ENCODE data around the gene CSNK2B.
"Not testable (repeated sequence)": the region's sequence is repeated elsewhere in the genome, so short reads cannot be mapped to it uniquely, and the experiment has no call there.

The CSNK2B gene

DNA sequence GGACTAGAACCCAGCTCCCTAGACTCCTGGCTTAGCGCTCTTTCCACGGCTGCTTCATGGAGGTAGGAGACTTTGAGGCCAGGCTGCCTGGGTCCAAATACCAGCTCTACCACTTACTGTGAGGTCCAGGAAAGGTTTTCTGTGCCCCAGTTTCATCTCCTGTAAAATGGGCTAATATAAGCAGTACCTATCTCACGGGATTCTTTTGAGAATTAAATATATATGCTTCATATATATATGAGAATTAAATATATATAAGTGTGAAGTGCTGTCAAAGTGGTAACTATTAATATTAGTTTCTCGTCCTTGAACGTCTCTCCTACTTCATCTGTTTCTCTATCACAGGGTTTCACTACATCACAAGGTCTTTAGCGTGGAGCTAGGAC lies 25.2 kb downstream of the CSNK2B start:
- no peak for DNase-seq

DNA sequence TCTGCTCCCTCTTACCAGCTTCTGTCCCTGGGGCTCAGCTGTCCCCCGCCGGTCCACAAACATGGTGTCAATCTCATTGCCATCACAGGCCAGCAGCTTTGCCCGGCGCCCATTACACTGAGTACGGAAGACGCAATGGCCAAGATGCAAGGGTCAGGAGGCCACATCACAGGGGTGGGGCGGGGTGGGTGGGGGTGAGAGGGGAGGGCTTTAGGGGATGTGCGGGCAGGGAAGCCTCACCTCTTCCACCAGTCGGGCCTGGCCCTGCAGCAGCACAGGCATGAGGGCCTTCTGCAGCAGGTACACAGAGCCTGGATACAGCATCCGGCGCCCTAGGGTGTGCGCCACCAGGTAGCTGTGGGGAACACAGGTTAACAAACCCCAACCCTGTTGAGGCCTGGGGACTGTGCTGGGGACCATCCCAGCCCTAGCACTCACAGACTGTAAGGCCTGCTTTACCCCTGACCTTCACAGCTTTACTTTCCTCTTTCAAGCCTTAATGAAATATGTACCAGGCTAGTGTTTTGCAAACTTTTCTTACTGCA lies 25.8 kb downstream of the CSNK2B start:
- no peak for DNase-seq

DNA sequence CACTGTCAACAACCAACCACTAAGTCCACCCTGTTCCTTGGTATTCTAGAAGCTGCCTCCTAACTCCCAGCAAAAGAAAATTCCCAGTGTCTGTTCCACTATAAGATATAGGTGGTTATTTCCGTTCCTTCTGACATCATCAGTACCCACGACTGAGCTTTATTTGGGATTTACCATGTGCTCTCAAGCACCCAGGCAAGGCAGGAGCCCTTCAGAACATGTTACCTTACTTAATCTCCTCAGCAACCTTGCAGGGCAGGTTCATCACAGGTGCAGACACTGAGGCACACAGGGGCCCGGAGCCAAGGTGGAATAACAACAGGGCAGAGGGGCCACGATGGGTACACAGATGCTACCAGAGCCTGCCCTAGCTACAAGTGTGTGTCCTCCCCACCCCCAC lies 26.5 kb downstream of the CSNK2B start:
- DNase-seq, result no peak

DNA sequence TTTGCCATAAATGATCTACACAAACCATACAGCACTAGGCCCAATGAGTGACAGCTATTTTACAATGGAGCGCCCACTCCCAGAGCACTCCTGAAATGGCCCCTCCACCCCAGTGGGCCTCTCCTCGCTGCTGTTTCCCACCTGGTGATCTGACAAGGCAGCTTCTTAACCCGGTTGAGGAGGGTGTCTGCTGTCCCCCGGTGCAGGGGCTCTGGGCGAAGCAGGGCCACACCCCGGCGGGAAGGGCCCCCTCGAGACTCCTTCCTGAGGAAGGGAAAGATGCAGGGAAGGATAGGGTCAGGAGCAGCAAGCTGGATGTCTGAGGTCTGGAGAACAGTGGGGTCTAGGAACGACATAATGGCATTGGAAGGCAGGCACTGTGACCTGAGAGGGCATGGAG lies 27.0 kb downstream of the CSNK2B start:
- no peak for DNase-seq

DNA sequence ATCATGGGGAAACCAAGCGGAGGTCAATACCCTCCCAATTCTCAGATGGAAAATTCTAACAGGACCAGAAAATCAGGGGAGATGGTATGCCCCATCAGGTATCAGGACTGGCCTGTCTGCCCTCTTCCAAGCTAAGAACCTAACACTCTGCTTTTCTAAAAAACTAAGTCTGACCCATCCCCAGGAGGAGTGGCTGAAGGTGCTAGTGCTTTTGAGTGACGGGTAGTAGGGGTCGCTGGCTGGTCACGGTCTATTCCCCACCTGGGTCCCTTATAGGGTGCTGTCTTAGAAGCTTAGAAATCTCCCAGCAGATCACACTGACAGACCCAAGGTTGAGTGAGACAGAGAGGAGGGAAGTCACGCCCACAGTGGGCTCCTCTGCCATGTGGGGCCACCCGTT lies 27.7 kb downstream of the CSNK2B start:
- DNase-seq, result no peak

DNA sequence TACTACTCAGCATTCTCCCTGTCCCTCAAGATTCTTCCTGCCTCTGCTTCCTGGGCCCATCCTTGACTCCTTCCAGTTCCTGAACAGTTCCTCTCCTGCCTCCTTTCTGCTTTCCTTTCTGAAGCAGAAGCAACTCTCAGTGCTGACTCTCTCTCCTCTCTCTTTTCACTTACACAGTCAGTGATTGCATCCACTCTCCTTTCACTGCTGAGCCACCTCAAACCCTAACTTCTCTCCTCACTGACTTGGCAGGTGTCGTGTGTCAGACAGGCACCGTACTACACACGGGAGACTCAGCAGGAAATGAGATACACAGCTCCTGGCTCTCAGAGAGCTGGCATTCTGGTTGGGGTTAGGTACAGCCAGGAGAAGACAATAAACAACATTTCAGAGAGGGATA lies 31.7 kb downstream of the CSNK2B start:
- no peak for DNase-seq

DNA sequence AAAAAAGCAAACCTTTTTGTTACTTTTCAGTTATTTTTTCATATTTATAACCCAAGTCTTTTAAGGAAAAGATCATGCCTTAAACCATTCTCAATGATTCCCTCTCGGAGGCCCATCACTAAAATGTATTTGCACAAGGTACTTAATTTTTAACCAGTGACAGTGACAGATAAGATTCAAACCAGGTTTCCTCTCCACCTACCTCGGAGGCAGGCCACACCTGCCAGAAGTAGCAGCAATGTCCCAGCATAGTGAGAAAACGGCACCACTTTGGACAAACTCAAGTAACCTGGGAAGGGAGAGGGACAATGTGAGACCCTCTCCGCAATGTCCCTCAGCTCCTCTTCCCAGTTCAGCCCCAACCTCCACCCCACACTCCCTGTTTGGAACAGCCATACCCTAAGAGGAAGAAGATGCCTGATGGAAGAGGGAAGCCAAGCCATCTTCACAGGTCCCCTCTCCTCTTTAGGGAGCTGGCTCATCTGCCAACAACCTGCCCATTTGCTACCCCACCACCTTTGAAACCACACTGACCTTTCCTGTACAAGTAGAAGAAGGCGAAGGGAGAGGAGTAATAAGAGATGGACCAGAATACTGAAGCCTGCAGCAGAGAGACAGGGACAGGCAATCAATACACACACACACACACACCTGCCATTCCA lies 35.0 kb downstream of the CSNK2B start:
- no peak for DNase-seq

DNA sequence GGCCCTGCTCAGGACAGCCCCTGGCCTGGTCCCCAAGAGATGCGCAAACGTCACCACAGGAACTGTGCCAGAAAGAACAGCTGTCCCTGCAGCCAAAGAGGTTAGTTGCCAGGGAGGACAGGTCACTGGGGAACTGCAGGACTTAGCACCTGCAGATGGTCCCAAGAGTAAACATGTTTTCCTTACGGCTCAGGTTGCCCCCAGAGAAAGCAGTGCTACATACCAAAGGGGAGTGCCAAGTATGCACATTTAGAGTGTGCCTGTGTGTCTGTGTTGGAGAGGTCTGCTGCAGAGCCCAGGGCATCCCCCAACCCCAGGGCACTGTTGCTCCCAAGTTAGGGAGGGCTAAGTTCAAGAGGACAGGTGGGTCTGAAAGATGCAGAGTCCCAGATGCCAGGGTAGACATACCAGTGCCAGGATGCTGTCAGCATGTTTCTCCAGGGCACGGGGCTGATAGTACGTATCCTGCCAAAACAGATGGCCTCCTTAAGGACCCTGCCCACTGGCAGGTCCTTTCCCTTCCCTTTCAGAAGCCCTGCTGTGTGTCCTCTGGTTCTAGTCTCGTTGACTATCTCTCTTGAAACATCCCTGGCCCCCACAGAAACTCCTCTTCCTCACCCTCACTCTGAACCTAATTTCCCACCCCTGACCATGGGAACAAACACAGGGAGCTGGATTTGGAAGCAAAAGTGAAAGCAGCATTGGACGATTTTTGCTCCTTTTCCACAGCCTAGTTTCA lies 36.0 kb downstream of the CSNK2B start:
- peak; percentile 51 for DNase-seq

DNA sequence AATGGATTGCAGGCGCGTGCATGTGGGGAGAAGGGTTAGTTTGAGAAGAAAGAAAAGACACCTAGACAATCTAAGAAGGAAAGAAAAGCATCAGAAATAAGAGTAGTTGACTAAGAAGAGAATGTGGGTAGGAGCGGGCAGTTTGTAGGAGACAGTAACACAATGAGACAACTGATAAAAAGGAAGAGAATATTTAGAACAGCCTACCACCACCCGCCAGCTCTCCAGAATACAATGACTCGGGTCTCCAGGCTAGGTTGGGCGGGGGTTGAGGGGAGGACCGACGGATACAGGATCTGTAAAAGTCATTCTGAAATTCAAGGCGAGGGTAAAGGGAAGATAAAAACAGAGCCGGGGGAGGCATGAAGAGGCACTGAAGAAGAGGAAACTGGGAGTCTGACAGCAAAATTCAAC lies 36.5 kb downstream of the CSNK2B start:
- peak; percentile 62 for DNase-seq

DNA sequence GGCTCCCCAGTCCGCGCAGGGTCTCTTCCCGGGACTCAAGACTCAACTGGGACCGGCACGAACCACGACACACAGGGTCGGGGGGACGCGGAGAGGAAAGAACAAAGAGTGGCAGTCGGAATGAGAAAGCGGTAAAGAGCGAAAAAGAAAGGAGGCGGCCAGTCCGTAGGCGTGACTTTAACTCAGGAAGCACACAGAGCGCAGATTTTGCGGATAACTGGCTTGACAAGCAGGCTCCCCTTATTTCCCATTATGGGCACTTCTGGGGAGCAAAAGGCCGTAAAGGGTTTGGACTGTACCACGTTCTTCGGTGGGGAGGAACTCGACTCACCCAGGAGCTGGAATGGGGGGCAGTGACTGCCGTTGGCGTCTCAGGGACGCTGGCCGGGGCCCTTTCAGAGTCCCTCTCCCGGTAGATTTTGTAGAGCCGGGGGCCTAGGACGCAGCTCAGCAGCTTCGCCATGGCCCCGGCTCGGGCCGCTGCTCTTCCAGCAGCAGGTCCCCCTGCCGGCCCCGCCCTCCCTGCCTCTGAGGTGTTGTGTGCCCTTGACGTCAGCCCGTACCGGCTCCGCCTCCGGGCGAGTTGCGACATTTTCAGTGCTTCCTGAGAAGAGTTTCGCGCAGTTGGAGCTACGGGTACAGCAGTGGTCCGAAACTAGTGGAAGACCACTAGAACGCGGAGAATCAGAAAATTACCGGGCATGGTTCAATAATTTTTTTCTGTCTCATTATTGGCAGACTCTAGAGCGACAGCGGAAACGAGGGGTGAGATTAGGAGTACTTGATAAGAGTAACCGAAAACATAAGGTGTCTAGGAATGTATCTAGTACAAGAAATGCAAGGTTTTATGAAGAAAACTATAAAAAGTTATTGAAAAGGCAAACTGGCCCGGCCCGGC lies 37.2 kb downstream of the CSNK2B start, which contains the start of gene ABHD16A:
ABHD16A (minus strand) TSS at position 506 of the 898 bp plus-strand sequence; CDS start at position 463, 43 bp downstream.
- peak; percentile 100 for DNase-seq

DNA sequence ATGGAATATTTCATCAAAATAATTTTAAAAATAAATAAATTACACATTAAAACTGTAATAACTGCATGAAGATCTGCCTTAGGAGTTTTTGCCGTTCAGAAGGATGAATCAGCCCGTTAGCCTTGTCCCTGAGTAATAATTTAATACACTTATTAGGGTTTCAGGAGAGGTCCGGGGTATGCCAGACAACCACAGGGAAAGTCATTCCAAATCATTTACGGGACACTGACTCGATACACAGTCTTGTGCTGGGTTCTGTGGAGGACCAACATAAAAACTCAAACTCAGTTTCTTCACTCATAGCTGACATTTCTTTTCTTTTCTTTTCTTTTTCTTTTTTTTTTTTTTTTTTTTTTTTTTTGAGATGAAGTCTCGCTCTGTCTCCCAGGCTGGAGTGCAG lies 40.1 kb downstream of the CSNK2B start:
- DNase-seq, result no peak

DNA sequence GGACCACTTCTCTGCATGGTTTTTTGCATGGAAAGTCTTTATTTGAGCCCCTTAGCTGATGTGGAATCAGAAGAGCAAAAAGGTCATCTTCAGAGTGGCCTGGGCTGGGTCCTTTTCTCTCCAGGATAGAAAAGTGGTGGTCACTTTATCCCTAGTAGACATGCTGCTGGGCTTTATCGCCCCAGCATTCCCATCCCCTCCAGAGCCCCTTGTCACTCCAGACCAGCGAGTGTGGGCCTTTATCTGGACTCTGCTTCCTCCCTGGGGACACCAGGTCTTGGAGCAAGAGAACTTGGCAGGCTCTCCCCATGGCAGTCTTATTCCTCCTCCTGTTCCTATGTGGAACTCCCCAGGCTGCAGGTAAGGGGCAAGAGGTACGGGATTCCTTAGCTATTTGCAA lies 40.7 kb downstream of the CSNK2B start, which contains the start of gene LY6G6F:
LY6G6F (plus strand) TSS at position 268 of the 400 bp plus-strand sequence; CDS start at position 309, 41 bp downstream.
- DNase-seq, result no peak

DNA sequence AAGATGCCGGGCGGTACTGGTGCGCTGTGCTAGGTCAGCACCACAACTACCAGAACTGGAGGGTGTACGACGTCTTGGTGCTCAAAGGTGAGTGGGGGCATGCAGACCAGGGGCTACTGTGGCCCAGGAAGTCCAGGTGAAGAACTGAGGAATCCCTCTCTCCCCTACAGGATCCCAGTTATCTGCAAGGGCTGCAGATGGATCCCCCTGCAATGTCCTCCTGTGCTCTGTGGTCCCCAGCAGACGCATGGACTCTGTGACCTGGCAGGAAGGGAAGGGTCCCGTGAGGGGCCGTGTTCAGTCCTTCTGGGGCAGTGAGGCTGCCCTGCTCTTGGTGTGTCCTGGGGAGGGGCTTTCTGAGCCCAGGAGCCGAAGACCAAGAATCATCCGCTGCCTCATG lies 41.8 kb downstream of the CSNK2B start:
- no peak for DNase-seq

DNA sequence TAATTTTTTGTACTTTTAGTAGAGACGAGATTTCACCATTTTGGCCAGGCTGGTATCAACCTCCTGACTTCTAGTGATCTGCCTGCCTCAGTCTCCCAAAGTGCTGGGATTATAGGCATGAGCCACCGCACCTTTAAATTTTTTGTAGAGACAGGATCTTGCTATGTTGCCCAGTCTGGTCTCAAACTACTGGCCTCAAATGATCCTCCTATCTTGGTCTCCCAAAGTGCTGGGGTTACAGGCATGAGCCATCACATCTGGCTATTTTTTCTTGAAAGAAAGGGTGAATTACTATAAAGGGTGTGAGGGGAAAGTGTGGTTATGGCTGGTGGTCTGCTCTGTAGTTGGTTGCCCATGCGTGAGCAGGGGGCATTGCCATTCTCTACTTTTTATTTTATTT lies 42.3 kb downstream of the CSNK2B start:
- no peak for DNase-seq

DNA sequence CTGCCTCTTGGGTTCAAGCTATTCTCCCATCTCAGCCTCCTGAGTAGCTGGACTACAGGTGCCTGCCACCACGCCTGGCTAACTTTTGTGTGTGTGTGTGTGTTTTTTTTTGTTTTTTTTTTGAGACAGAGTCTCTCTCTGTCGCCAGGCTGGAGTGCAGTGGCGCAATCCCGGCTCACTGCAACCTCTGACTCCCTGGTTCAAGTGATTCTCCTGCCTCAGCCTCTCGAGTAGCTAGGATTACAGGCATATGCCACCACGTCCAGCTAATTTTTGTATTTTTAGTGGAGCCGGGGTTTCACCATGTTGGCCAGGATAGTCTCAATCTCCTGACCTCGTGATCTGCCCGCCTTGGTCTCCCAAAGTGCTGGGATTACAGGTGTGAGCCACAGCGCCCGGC lies 43.3 kb downstream of the CSNK2B start:
- not testable (repeated sequence) for DNase-seq

DNA sequence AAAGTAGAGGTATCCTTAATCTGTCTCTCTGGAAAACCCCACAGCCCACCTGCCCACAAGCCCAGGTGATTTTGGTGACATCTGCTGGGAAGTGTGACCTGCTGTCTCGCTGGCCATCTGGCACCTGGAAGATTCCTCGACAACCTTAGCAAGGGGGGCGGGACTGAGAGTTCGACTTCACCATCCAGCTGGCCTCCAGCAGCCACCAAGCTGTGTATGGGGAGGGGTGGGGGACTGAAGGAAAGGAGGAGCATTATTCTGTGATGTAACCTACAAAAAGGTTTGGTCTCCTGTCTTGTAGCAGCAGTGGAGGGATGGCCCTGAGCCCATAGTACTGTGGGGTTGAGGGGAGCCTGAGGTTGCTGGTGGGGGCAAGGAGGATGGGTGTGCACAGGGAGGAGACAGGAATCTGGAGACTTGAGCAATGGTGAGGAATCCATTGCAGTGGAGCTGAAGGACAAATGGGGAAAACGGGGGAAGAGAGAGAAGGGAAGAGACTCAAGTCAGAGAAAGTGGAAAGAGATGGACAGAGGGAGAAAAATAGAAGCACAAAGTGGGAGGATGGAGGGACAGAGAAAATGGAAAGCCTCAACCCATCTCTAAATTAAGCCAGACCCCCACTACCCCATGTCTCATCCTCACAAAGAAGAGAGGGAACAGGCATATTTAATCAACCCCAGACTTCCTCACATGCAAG lies 44.8 kb downstream of the CSNK2B start:
- peak; percentile 61 for DNase-seq

DNA sequence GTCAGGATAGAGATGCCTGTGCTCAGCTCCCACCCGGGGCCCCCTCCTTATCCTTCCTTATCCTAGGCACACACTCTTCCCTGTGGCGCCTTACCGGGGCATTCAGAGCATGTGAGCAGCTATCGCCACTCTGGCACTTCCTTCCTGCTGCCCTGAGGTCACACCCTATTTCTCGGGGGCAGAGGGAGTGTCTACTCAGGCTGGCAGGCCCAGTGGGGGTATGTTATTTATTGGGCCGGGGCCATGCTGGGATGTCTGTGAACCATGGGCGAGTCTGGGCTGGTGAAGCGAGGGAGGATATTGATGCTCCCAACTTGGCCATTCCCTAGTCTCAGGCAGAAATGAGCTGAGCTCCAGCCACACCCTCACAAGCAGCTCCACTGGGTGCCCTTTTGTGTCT lies 45.4 kb downstream of the CSNK2B start:
- DNase-seq, result peak; percentile 95

DNA sequence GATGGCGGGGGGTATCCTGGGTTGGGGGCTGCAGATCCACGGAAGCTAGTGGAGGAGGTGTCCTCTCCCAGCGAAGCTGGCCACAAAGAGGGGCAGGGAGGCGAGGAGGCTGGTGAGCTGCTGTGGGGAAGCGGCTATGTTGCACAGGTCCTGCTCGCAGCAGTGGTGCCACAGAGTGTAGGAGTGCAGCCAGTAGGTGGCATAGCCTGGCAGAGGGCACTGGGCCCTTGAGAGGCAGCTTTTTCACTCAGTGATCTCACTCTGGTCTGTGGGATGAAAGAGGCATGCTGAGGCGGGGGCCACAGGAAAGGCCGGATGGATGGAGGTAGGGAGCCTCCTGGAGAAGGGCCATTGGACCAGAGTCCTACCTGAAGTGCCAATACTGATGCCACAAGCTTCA lies 46.4 kb downstream of the CSNK2B start:
- peak; percentile 85 for DNase-seq

DNA sequence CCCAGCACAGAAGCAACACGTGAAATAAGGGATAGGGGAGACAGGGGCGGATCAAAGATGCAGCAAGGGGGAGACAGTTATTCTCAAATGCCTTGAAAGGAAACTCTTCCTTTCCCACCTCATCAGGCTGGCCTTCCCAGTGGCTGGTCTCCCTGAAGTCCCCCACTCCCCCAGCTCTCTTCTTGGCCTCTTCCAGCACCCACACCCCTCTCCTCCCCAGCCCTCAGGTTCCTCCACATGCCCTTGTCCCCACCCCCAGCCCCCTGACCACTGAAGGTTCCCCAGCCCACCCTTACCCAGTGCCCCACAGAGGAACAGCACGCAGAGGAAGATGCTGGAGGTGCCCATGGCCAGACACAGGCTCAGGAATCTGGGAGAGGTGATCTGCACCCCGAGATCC lies 47.6 kb downstream of the CSNK2B start:
- DNase-seq, result no peak

DNA sequence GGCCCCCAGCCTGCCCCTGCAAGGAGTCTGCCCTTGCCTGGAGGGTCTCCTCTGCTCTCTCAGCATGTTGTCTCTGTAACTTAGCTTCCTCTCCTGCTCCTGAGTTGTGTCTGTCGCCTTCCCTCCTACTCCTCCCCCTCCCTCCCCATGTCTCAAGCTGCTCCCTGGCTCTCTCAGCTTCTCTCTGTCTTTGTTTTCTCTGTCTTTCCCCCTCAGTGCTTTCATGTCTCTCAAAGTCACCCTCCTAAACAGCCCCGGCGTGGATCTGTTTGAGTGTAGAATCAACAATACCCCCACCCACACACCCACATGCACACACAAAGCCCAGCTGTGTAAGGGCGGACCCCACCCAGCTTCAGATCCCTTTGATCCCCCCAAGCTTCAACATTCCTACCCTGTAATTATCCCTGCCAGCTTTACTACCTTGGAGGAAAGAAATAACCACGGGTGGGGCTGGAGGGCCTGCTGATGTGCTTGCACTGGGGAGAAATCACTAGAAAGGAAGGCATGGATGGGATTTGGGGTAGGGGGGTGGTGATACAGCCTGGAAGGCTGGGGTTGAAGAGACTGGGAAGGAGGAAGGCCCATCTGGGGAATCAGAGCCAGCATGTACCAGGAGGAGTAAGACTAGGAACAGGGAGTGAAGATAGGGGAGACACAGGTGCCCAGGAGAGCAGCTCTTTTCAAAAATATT lies 48.3 kb downstream of the CSNK2B start:
- no peak for DNase-seq

DNA sequence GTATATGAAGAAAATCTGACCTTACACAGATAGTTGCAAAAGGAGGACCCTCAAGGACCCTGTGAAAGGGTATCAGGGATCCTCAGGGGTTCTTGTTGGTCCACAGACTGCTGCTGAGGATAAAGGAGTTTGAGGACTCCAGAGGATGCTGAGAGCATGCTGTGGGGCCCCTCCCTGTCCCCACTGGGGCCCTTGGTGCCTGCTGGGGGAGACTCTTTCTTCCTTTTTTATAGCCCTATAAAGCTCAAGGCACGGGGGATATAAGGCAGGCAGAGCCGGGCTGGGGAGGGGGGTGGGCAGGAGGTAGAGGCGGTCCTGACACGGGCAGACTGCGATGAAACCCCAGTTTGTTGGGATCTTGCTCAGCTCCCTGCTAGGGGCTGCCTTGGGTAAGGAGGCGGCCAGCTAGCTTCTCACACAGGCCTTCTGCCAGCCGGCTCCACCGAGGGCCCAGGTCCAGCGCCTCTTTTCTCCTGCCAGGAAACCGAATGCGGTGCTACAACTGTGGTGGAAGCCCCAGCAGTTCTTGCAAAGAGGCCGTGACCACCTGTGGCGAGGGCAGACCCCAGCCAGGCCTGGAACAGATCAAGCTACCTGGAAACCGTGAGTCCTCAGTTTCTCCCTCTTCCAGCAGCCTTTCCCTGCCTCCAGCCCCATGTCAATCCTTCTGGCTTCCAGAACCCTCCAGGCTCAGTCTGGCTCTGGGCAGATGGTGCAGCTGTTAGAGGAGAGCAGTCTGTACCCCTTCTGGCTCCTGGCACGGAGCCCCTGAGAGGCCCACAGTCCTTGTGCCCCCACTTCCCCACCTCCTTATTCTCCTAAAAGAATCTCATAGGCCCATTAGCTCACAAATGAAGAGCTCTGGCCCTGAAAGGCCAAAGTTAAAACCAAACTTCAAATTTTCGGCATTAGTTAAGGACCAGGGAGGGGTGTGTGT lies 49.4 kb downstream of the CSNK2B start, which contains the start of gene LY6G6D:
LY6G6D (plus strand) TSS at position 327 of the 937 bp plus-strand sequence; CDS start at position 335, 8 bp downstream.
- DNase-seq, result no peak
